Astrocyte of the cerebellum (primary cell): ENCODE measurements around the gene EBF3.

Experiments
- DNase-seq: peaks from one replicate; pipeline ENCODE4 v3.0.0-alpha.2; 2011; ENCODE audit warnings: low read depth
- H3K4me3 ChIP-seq: 2 replicates; pipeline ENCODE4 v1.5.1; 2011; ENCODE audit warnings: mild to moderate bottlenecking, low read depth, low read length, moderate library complexity
- CTCF ChIP-seq: IDR thresholded peaks from 2 replicates; pipeline ENCODE4 v1.5.1; 2012; ENCODE audit warnings: low read length, low read depth, moderate library complexity, mild to moderate bottlenecking; ENCODE audit errors: missing control alignments
- in situ Hi-C: cut with HindIII; loops from 2 replicates; pipeline ENCODE4 v1.10.0; 2017; ENCODE audit warnings: low sequenced_read_pairs

The EBF3 gene

GRCh38 chr10:129855836-129856563 is 108.1 kb downstream of the EBF3 start:
- in situ Hi-C loops, result no loop called here
- H3K4me3 ChIP-seq, result no peak overlapping the region
- DNase-seq, result no peak
- TF ChIP-seq CTCF, result no peak

GRCh38 chr10:129854796-129855705 is 109.0 kb downstream of the EBF3 start:
- no peak for TF ChIP-seq CTCF
- no peak for DNase-seq
- H3K4me3 ChIP-seq, result no peak overlapping the region
- in situ Hi-C loops, result no loop called here

GRCh38 chr10:129854158-129854557 is 109.9 kb downstream of the EBF3 start:
- TF ChIP-seq CTCF, result no peak
- in situ Hi-C loops, result no loop called here
- DNase-seq, result no peak
- H3K4me3 ChIP-seq, result no peak overlapping the region

GRCh38 chr10:129853562-129853903 is 110.5 kb downstream of the EBF3 start:
- in situ Hi-C loops, result no loop called here
- no peak for TF ChIP-seq CTCF
- DNase-seq, result no peak
- no peak overlapping the region for H3K4me3 ChIP-seq

GRCh38 chr10:129852829-129853561 is 111.1 kb downstream of the EBF3 start:
- in situ Hi-C loops, result no loop called here
- no peak for TF ChIP-seq CTCF
- no peak for DNase-seq
- H3K4me3 ChIP-seq, result no peak overlapping the region

GRCh38 chr10:129851941-129852640 is 112.0 kb downstream of the EBF3 start:
- DNase-seq, result no peak
- no peak for TF ChIP-seq CTCF
- no peak overlapping the region for H3K4me3 ChIP-seq
- in situ Hi-C loops, result no loop called here
